Retinal pigment epithelial cell (primary cell): ENCODE measurements around the gene PTCH1.

ENCODE experiments used
- DNase-seq: peaks from one replicate; pipeline ENCODE4 v3.0.0-alpha.2; 2010; ENCODE audit warnings: low read depth
- H3K4me3 ChIP-seq: 2 replicates; pipeline ENCODE4 v1.5.1; 2011; ENCODE audit warnings: mild to moderate bottlenecking, low read length, control low read depth, moderate library complexity
- CTCF ChIP-seq: conservative IDR thresholded peaks from 2 replicates; pipeline ENCODE4 v1.5.1; 2011; ENCODE audit warnings: low read depth, low read length, control low read depth, inconsistent platforms

The PTCH1 gene

GRCh38 chr9:95497772-95498171 is 19.0 kb downstream of the PTCH1 start:
- DNase-seq: no peak
- no peak for TF ChIP-seq CTCF
- H3K4me3 ChIP-seq: no peak overlapping the region

GRCh38 chr9:95496687-95497086 is 20.1 kb downstream of the PTCH1 start:
- no peak for DNase-seq
- H3K4me3 ChIP-seq: no peak overlapping the region
- TF ChIP-seq CTCF: no peak

GRCh38 chr9:95495961-95496360 is 20.8 kb downstream of the PTCH1 start:
- TF ChIP-seq CTCF: no peak
- DNase-seq: no peak
- no peak overlapping the region for H3K4me3 ChIP-seq

GRCh38 chr9:95495529-95495928 is 21.2 kb downstream of the PTCH1 start:
- no peak for TF ChIP-seq CTCF
- DNase-seq: no peak
- no peak overlapping the region for H3K4me3 ChIP-seq

GRCh38 chr9:95494416-95495371 is 22.1 kb downstream of the PTCH1 start:
- TF ChIP-seq CTCF: no peak
- no peak overlapping the region for H3K4me3 ChIP-seq
- DNase-seq: no peak

- no peak for TF ChIP-seq CTCF
- H3K4me3 ChIP-seq: no peak overlapping the region
- DNase-seq: no peak
These were observed 22.8 kb downstream of the PTCH1 start for GRCh38 chr9:95494022-95494415.

GRCh38 chr9:95493402-95493801 is 23.4 kb downstream of the PTCH1 start:
- no peak for DNase-seq
- H3K4me3 ChIP-seq: no peak overlapping the region
- no peak for TF ChIP-seq CTCF
